Psoas muscle (tissue), 8 donors: ENCODE measurements around the gene SIRPB1. TPM values are rescaled to one million over a fixed set of nuclear protein-coding genes. Genes with fewer than 3 reads are reported as not detected.
"Not testable (repeated sequence)": the region's sequence is repeated elsewhere in the genome, so short reads cannot be mapped to it uniquely, and the experiment has no call there.

Experiments
- ATAC-seq, 4 donors: fragments of 200-7000 bp; cut with Tn5 transposase; one replicate each; pipeline ENCODE4 v1.9.1; 2020; ENCODE audit warnings: moderate library complexity in 3 of 4, mild to moderate bottlenecking in 2 of 4
- DNase-seq, 2 donors: peaks; one replicate each; pipeline ENCODE4 v3.0.0-alpha.2; 2020
- H3K27ac ChIP-seq: fragments of 200-600 bp; one replicate; pipeline ENCODE4 v1.8.0; 2022
- H3K27me3 ChIP-seq, 3 donors: fragments of 200-600 bp in 1 of 3; one replicate each; pipeline versions ENCODE4 v1.6.1 to v1.8.0; 2013 to 2022; ENCODE audit warnings: low read length in 2 of 3, mild to moderate bottlenecking in 2 of 3, moderate library complexity in 1 of 3; ENCODE audit not compliant: insufficient read depth in 3 of 3
- H3K36me3 ChIP-seq, 2 donors: fragments of 200-600 bp in 1 of 2; one replicate each; pipeline versions ENCODE4 v1.6.1 to v1.8.0; 2013 to 2022; ENCODE audit warnings: low read depth in 1 of 2, mild to moderate bottlenecking in 1 of 2, moderate library complexity in 1 of 2; ENCODE audit not compliant: insufficient read depth in 1 of 2
- H3K4me1 ChIP-seq: fragments of 200-600 bp; one replicate; pipeline ENCODE4 v1.8.0; 2022
- H3K4me3 ChIP-seq: fragments of 200-600 bp; one replicate; pipeline ENCODE4 v1.8.0; 2022; ENCODE audit warnings: mild to moderate bottlenecking
- H3K9me3 ChIP-seq: fragments of 200-600 bp; one replicate; pipeline ENCODE4 v1.8.0; 2022
- CTCF ChIP-seq: fragments of 200-600 bp; IDR thresholded peaks from one replicate; pipeline ENCODE4 v1.8.0; 2022; ENCODE audit warnings: antibody characterized with exemption
- WGBS, 3 donors: extraction: QIAGEN DNeasy Blood & Tissue Kit; methylation state at CpG; one replicate each; pipeline versions ENCODE4 v1.1.6 to v1.1.7; 2013; 5-methylcytosine and 5-hydroxymethylcytosine counted together
- intact Hi-C, 2 donors: fragments of 100-400 bp; cut with DNase I; formaldehyde crosslinking; loops; one replicate each; pipeline versions ENCODE4 v1.11.0 to v1.14.2; 2022
- polyA plus RNA-seq, 3 donors: library from polyadenylated mRNA; stranded (reverse); fragments of 200-250 nt; gene quantifications; one replicate each; pipeline ENCODE4 v1.2.3, GENCODE V29; 2013
- total RNA-seq, 4 donors: library from RNA; stranded (reverse); fragmentation: NEBNext Ultra II Directional in 2 of 4; extraction: Animal tissue kit (Norgen Biotek cat#: 25700) in 2 of 4; gene quantifications; one replicate each; pipeline versions ENCODE4 v1.2.1 to v1.2.4, GENCODE V29; 2021 to 2023
- donor health status: healthy with polysubstance abuse.
- donor health status: DM: no; HTN: no; CAD: no; lungs with moderate emphysema.
- donor health status: Bipolar disorder and iron deficiency.
- donor health status: healthy.
- donor health status: DM: yes; HTN: yes; CAD: no.
- donor health status: DM: no; HTN: no; CAD: no.
- donor health status: DM: no; HTN: no; CAD: no.
- donor health status: DM: yes; HTN: yes; CAD: no.

SIRPB1 gene
- total and polyA plus RNA-seq, 7 donors: 0.03 to 3.6 (median 0.74) TPM

DNA sequence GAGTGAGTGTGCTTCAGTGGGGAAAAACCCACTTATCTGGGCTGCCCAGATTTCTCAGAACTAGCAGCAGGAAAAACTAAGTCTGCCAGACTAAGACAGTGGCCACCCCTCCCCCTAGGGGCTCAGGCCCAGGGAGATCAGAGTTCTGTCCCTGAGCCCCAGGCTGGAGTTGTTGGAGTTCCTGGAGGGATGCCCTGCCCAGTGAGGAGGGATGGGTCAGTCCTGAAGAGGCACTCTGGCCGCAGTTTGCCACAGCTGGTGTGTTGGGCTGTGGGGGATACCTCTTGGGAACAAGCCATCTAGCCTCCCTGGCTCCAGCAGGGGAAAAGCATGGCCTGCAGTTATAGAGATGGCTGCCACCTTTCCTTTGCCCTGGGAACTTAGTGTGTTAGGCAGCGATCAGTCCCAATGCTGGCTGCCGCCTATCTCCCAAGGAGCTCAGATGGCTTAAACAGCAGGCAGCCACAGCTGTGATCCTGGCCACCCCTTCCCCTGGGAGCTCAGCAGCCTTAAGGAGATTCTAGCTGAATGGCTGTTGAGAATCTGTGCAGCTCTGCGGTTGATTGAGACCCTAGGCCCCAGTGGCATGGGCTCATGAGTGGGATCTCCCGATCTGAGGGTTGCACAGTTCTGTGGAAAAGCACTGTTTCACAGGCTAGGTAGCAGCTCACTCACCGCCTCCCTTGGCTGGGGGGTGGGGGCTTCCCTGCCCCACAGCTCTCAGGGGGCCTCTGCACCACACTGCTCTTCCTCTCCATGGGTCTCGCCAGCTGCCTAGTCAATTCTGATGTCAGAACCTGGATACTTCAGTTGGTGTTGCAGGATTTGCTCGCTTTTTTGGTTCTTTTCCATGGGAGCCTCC lies 24.5 kb upstream of the SIRPB1 start:
- no peak overlapping the region for H3K27ac ChIP-seq
- intact Hi-C loops: no loop called here
- 71 to 76% (median 75%) methylated on average over 8 of the region's 8 CpGs for WGBS, 3 donors
- H3K4me3 ChIP-seq: no peak overlapping the region
- no peaks in the 10 kb centered on the region for H3K36me3 ChIP-seq
- DNase-seq: no peak
- no peaks in the 10 kb centered on the region for H3K9me3 ChIP-seq
- ATAC-seq: no peak
- no peak for TF ChIP-seq CTCF
- no peaks in the 10 kb centered on the region for H3K4me1 ChIP-seq
- H3K27me3 ChIP-seq: peaks cover 0 to 1% (median 0%) of the 10 kb centered on the region in 3 donors

- DNase-seq, H3K4me1 ChIP-seq, H3K27me3 ChIP-seq, intact Hi-C loops, H3K36me3 ChIP-seq, ATAC-seq, H3K27ac ChIP-seq, H3K9me3 ChIP-seq, H3K4me3 ChIP-seq: not testable (repeated sequence)
- WGBS, 3 donors: 92 to 100% (median 94%) methylated on average over 2 of the region's 2 CpGs
Measured at GRCh38 chr20:1638643-1639042, 18.8 kb upstream of the SIRPB1 start.

GRCh38 chr20:1637755-1638154 lies 17.9 kb upstream of the SIRPB1 start:
- ATAC-seq (no peak), DNase-seq (no peak)
- Histone ChIP-seq H3K4me3 (no peak overlapping the region), H3K4me1 (no peaks in the 10 kb centered on the region), H3K27ac (no peak overlapping the region), H3K27me3 (no peaks in the 10 kb centered on the region), H3K36me3 (no peaks in the 10 kb centered on the region), H3K9me3 (peaks cover 3% of the 10 kb centered on the region)
- TF ChIP-seq CTCF: no peak
- intact Hi-C loops: no loop called here
- WGBS, 3 donors: 61 to 71% (median 64%) methylated on average over 2 of the region's 2 CpGs

DNA sequence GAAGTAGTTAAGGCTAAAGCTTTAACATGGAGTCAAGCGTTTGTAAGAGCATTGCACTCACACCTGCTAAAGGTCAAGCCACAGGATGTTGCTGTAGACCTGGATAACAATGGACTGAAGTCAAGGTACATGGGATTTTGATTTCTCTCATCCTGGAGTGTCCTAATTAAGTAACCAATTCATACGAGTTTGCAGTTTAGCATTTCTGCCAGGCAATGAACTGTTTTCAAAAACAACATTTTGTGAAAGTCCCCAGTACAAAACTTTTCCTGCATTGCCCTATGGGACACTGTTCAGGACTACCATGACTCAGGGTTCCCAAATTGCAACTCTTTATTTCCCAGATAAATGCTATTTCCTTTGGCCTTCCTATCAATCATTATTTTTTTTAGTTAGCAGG lies 17.4 kb upstream of the SIRPB1 start:
- Histone ChIP-seq H3K9me3 (peaks cover 3% of the 10 kb centered on the region), H3K27ac (no peak overlapping the region), H3K4me1 (no peaks in the 10 kb centered on the region), H3K27me3 (no peaks in the 10 kb centered on the region), H3K36me3 (no peaks in the 10 kb centered on the region), H3K4me3 (no peak overlapping the region)
- DNase-seq (no peak), ATAC-seq (no peak)
- intact Hi-C loops: no loop called here
- TF ChIP-seq CTCF: no peak
- WGBS, 3 donors: 52 to 61% (median 57%) methylated on average over 2 of the region's 2 CpGs

GRCh38 chr20:1636621-1637020 lies 16.8 kb upstream of the SIRPB1 start:
- Histone ChIP-seq H3K4me3 (no peak overlapping the region), H3K27me3 (no peaks in the 10 kb centered on the region), H3K36me3 (no peaks in the 10 kb centered on the region), H3K27ac (no peak overlapping the region), H3K4me1 (no peaks in the 10 kb centered on the region), H3K9me3 (peaks cover 3% of the 10 kb centered on the region)
- intact Hi-C loops: no loop called here
- ATAC-seq: no peak
- no peak for TF ChIP-seq CTCF
- 74 to 81% (median 79%) methylated on average over 2 of the region's 2 CpGs for WGBS, 3 donors
- DNase-seq: no peak
